GM12878 (cell line): Measurements from ENCODE around the gene PAPSS2. TPM values are rescaled to one million over a fixed set of nuclear protein-coding genes. Genes with fewer than 3 reads are reported as not detected.

ENCODE experiments used
- ATAC-seq: fragments of 200-7000 bp; cut with Tn5 transposase; 3 replicates; pipeline ENCODE4 v1.9.1; 2020; ENCODE audit warnings: mild to moderate bottlenecking, moderate library complexity
- BruUV-seq: library from RNA; stranded (reverse); fragments of 400-500 nt; replicated peaks from 2 replicates; lab custom pipeline; 2021; lab: Mats Ljungman, UMichigan
- CTCF ChIA-PET: fragments of 300-600 bp; sonication (Branson Sonifier 250); formaldehyde crosslinking; extraction: SDS; loops from one replicate; lab custom pipeline; 2021; ENCODE audit warnings: inconsistent platforms; lab: Yijun Ruan, JAX
- POLR2A ChIA-PET: fragments of 350-600 bp; formaldehyde crosslinking; extraction: SDS; loops from one replicate; lab custom pipeline; 2021; ENCODE audit warnings: inconsistent platforms; lab: Charles Lee
- RAD21 ChIA-PET: fragments of 300-600 bp; sonication (Branson Sonifier 250); formaldehyde crosslinking; loops from one replicate; lab custom pipeline; 2023; ENCODE audit warnings: antibody characterized with exemption; ENCODE audit not compliant: unreplicated experiment; lab: Charles Lee
- SMC1A ChIA-PET: fragments of 300-600 bp; sonication (Branson Sonifier 250); formaldehyde crosslinking; loops from one replicate; lab custom pipeline; 2023; ENCODE audit not compliant: unreplicated experiment, uncharacterized antibody; lab: Charles Lee
- DNase-seq: peaks from one replicate; pipeline ENCODE4 v3.0.0-alpha.2; 2011; ENCODE audit warnings: low read depth, low spot score
- FAIRE-seq: peaks from 3 replicates; lab custom pipeline; 2011; peaks lifted over from hg19 to GRCh38; lab: Jason Lieb, UNC
- H2AFZ ChIP-seq: 2 replicates; pipeline ENCODE4 v1.6.0; 2011; ENCODE audit warnings: low read depth, low read length, control low read depth; ENCODE audit not compliant: control insufficient read depth
- H3K27ac ChIP-seq: 2 replicates; pipeline ENCODE4 v1.5.1; 2011; ENCODE audit warnings: control low read depth; ENCODE audit not compliant: control insufficient read depth, insufficient read depth
- H3K27me3 ChIP-seq, 2 experiments: replicated peaks in 1 of 2; 2 replicates each; pipeline versions ENCODE4 v1.6.0 to v1.6.1; 2011; ENCODE audit warnings: low read length in 1 of 2; ENCODE audit not compliant: control insufficient read depth in 2 of 2, insufficient read depth in 2 of 2
- H3K36me3 ChIP-seq, 2 experiments: 2 replicates each; pipeline ENCODE4 v1.5.1; 2011; ENCODE audit warnings: low read length in 1 of 2; ENCODE audit not compliant: control insufficient read depth in 2 of 2, insufficient read depth in 2 of 2
- H3K4me1 ChIP-seq: 2 replicates; pipeline ENCODE4 v1.6.1; 2011; ENCODE audit warnings: mild to moderate bottlenecking, low read length, moderate library complexity, mixed read lengths; ENCODE audit not compliant: control insufficient read depth, insufficient read depth
- H3K4me2 ChIP-seq: 2 replicates; pipeline ENCODE4 v1.6.0; 2011; ENCODE audit warnings: control low read depth; ENCODE audit not compliant: control insufficient read depth, insufficient read depth
- H3K4me3 ChIP-seq: fragments of 200-600 bp; sonication (generic); 2 replicates; pipeline ENCODE4 v1.5.1; 2016
- H3K79me2 ChIP-seq: 2 replicates; pipeline ENCODE4 v1.6.0; 2011; ENCODE audit warnings: low read length; ENCODE audit not compliant: control insufficient read depth, insufficient read depth
- H3K9ac ChIP-seq: 2 replicates; pipeline ENCODE4 v1.8.0; 2011; ENCODE audit warnings: low read length, control low read depth, mixed read lengths; ENCODE audit not compliant: control insufficient read depth, insufficient read depth
- H3K9me3 ChIP-seq: replicated peaks from 3 replicates; pipeline ENCODE4 v1.5.1; 2011; ENCODE audit warnings: mild to moderate bottlenecking, low read length; ENCODE audit not compliant: control insufficient read depth, insufficient read depth
- H4K20me1 ChIP-seq: 2 replicates; pipeline ENCODE4 v1.6.0; 2011; ENCODE audit not compliant: control insufficient read depth, insufficient read depth
- BMI1 ChIP-seq: fragments of 450-650 bp; IDR thresholded peaks from 2 replicates; pipeline ENCODE4 v1.6.1; 2016; ENCODE audit warnings: mild to moderate bottlenecking, moderate library complexity, borderline replicate concordance
- CHD1 ChIP-seq: IDR thresholded peaks from 2 replicates; pipeline ENCODE4 v1.6.1; 2012; ENCODE audit warnings: low read depth, low read length, improper control_type of control experiment
- CREB1 ChIP-seq: IDR thresholded peaks from 2 replicates; pipeline ENCODE4 v1.6.1; 2012; ENCODE audit warnings: low read depth, mild to moderate bottlenecking, inconsistent platforms
- EGR1 ChIP-seq, 2 experiments: IDR thresholded peaks; 1 replicate in 1 of 2; 2 replicates in 1 of 2; pipeline ENCODE4 v1.6.1; 2011 to 2012; ENCODE audit warnings: low read depth in 2 of 2, low read length in 2 of 2, borderline replicate concordance in 1 of 2, mild to moderate bottlenecking in 1 of 2, moderate library complexity in 1 of 2
- EZH2 ChIP-seq: IDR thresholded peaks from 2 replicates; pipeline ENCODE4 v1.6.1; 2012; ENCODE audit warnings: low read depth, mild to moderate bottlenecking, control low read depth, inconsistent platforms, low read length, borderline replicate concordance; ENCODE audit not compliant: control insufficient read depth
- IKZF1 ChIP-seq: fragments of 450-650 bp; conservative IDR thresholded peaks from 2 replicates; pipeline ENCODE4 v1.6.1; 2017; ENCODE audit warnings: antibody characterized with exemption, mild to moderate bottlenecking
- IRF4 ChIP-seq: IDR thresholded peaks from 2 replicates; pipeline ENCODE4 v1.6.1; 2011; ENCODE audit warnings: low read depth, low read length
- NFIC ChIP-seq: IDR thresholded peaks from 2 replicates; pipeline ENCODE4 v1.6.1; 2012; ENCODE audit warnings: low read depth, mild to moderate bottlenecking, inconsistent platforms, low read length, moderate library complexity
- NR2C1 ChIP-seq: fragments of 450-650 bp; IDR thresholded peaks from 2 replicates; pipeline ENCODE4 v1.6.1; 2017; ENCODE audit warnings: antibody characterized with exemption, mild to moderate bottlenecking, moderate library complexity
- POLR2AphosphoS5 ChIP-seq: IDR thresholded peaks from 2 replicates; pipeline ENCODE4 v1.6.1; 2011; ENCODE audit warnings: mild to moderate bottlenecking, low read length, inconsistent platforms
- RFX5 ChIP-seq: IDR thresholded peaks from 2 replicates; pipeline ENCODE4 v1.6.1; 2011; ENCODE audit warnings: low read depth, low read length, improper control_type of control experiment
- YY1 ChIP-seq: IDR thresholded peaks from 2 replicates; pipeline ENCODE4 v1.6.1; 2011; ENCODE audit warnings: low read depth, mild to moderate bottlenecking, low read length
- ZBTB40 ChIP-seq: fragments of 450-650 bp; IDR thresholded peaks from 2 replicates; pipeline ENCODE4 v1.6.1; 2016; ENCODE audit warnings: mild to moderate bottlenecking, moderate library complexity, borderline replicate concordance
- WGBS: methylation state at CpG from one replicate; pipeline ENCODE4 v1.1.6; 2016; ENCODE audit warnings: low lambda C conversion rate; ENCODE audit not compliant: insufficient replicate concordance, insufficient coverage; ENCODE audit errors: missing lambda C conversion rate; 5-methylcytosine and 5-hydroxymethylcytosine counted together
- in situ Hi-C: fragments of 300-500 bp; cut with MboI; formaldehyde crosslinking; loops from 9 replicates; pipeline ENCODE4 v1.14.3; 2018; ENCODE audit warnings: mixed read lengths
- intact Hi-C: fragments of 100-400 bp; cut with micrococcal nuclease; formaldehyde crosslinking; loops from one replicate; pipeline ENCODE4 v1.14.2; 2022; ENCODE audit not compliant: unreplicated experiment
- polyA plus RNA-seq, 11 experiments: library from polyadenylated mRNA; depleted of rRNA in 4 of 11; unstranded in 6 of 11; stranded (reverse) in 5 of 11; fragments of >200 nt; fragmentation: Nextera tagmentation in 4 of 11; fragmentation: Illumina TruSeq in 1 of 11; extraction: Ambion mirVana in 4 of 11; extraction: Trizol in 1 of 11; gene quantifications; 1 replicate in 1 of 11; 2 replicates in 10 of 11; pipeline versions ENCODE4 v1.2.1 to v1.2.3, GENCODE V29; 2011 to 2016; ENCODE audit warnings: inconsistent platforms in 2 of 11, missing spikeins in 2 of 11, low read depth in 1 of 11
- total RNA-seq, 4 experiments: library from RNA; depleted of rRNA in 3 of 4; stranded (reverse); fragments of >200 nt in 3 of 4; fragmentation: Illumina TruSeq in 1 of 4; extraction: Trizol in 1 of 4; gene quantifications; 2 replicates each; pipeline versions ENCODE4 v1.2.1 to v1.2.3, GENCODE V29; 2013 to 2021
- TF ChIP-seq, protein P1 (sequence below): fragments of 150-350 bp; IDR thresholded peaks from 2 replicates; pipeline ENCODE4 v1.6.1; 2016; ENCODE audit warnings: low read depth, low read length

PAPSS2 gene
- total and polyA plus RNA-seq, 10 of the 15 experiments (the other 5 are each of a cell fraction or from before 2014, with no cell fraction given), result 0.15 to 2.1 (median 0.37) TPM

DNA sequence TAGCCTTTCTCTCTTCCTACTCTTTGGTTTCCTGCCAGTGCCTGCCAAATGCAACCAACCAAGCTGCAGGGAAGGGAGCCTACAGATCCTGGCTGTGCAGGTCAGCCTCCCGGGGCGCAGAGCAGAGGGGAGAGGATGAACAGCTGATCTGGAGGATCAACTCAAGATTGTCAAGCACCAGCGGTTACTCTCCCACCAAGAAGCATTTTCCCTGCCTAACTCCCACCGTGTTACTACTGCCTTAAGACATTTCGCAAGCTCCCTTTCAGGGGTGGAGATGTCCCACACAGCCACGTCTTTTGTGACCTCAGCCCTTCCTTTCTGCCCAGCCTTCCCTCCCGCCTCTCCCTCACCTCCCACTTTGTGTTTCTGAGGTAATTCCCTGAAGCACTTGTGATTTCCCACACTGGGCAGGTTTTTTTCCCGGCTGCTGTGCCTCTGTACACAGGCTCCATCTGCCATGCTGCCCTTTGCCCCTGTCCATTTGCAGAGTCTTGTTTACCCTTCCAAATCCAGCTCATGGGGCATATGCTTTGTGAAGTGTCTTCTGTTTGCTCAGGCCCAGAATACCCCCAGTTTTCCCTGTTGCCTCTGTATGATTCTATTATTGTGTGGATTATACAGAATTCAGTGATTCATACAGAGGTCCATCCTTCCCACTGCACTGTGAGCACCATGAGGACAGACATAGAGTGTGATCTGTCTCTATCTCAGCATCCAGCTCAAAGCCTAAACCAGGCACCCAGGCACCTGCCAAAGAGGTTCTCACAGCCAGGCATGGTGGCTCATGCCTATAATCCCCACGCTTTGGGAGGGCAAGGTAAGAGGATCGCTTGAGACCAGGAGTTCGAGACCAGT is 40.9 kb upstream of the PAPSS2 start (continued):
- TF ChIP-seq, protein P1, sequence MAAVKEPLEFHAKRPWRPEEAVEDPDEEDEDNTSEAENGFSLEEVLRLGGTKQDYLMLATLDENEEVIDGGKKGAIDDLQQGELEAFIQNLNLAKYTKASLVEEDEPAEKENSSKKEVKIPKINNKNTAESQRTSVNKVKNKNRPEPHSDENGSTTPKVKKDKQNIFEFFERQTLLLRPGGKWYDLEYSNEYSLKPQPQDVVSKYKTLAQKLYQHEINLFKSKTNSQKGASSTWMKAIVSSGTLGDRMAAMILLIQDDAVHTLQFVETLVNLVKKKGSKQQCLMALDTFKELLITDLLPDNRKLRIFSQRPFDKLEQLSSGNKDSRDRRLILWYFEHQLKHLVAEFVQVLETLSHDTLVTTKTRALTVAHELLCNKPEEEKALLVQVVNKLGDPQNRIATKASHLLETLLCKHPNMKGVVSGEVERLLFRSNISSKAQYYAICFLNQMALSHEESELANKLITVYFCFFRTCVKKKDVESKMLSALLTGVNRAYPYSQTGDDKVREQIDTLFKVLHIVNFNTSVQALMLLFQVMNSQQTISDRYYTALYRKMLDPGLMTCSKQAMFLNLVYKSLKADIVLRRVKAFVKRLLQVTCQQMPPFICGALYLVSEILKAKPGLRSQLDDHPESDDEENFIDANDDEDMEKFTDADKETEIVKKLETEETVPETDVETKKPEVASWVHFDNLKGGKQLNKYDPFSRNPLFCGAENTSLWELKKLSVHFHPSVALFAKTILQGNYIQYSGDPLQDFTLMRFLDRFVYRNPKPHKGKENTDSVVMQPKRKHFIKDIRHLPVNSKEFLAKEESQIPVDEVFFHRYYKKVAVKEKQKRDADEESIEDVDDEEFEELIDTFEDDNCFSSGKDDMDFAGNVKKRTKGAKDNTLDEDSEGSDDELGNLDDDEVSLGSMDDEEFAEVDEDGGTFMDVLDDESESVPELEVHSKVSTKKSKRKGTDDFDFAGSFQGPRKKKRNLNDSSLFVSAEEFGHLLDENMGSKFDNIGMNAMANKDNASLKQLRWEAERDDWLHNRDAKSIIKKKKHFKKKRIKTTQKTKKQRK, result no peak

- in situ Hi-C loops (no loop called here), intact Hi-C loops (no loop called here)
- ChIA-PET POLR2A (interaction anchor here (0.7 kb wide), 1 partner anchor 902 kb away, joined by 6 read pairs; no protein-coding TSS in a partner anchor), CTCF (no interaction called here), RAD21 (no interaction called here), SMC1A (no interaction called here)
- H3K9ac ChIP-seq, result no peak overlapping the region
- TF ChIP-seq CHD1 (no peak), YY1 (no peak), CREB1 (no peak), IRF4 (no peak), IKZF1 (no peak), NFIC (no peak), BMI1 (no peak), EGR1 (IDR thresholded peaks at IDR 0.05; ENCODE audit: borderline replicate concordance in 1 of 2, low read depth in 2 of 2, low read length in 2 of 2) (no peak), EZH2 (no peak), ZBTB40 (no peak), POLR2AphosphoS5 (no peak), RFX5 (no peak), NR2C1 (no peak)
- no peak for DNase-seq
- H3K36me3 ChIP-seq, result no peaks in the 10 kb centered on the region
- no peaks in the 10 kb centered on the region for H3K4me1 ChIP-seq
- no peak overlapping the region for H3K4me2 ChIP-seq
- FAIRE-seq, result no peak
- no peaks in the 10 kb centered on the region for H3K9me3 ChIP-seq
- BruUV-seq, result no TSS peak
- H3K27me3 ChIP-seq, result no peaks in the 10 kb centered on the region; a peak in 2 of 4 replicates
- H4K20me1 ChIP-seq, result no peaks in the 10 kb centered on the region; the same call in 1 of the 2 replicates
- H3K4me3 ChIP-seq, result no peak overlapping the region
- no peak overlapping the region for H2AFZ ChIP-seq
- 78% methylated on average over 5 of the region's 5 CpGs for WGBS
- no peak overlapping the region for H3K27ac ChIP-seq
- no peak for ATAC-seq
- no peaks in the 10 kb centered on the region for H3K79me2 ChIP-seq
Measured at GRCh38 chr10:87619705-87620104, 40.0 kb upstream of the PAPSS2 start.
